ENCODE data around the gene ZFP64.
A peak's percentile ranks its signal among the peaks of the same experiment; 100 is the strongest.
"Not testable (repeated sequence)": the region's sequence is repeated elsewhere in the genome, so short reads cannot be mapped to it uniquely, and the experiment has no call there.

The ZFP64 gene

GRCh38 chr20:52221362-52221761, 29.8 kb upstream of the ZFP64 start:
- H3K79me1 ChIP-seq (ENCODE audit: low read length); H2BK120ac ChIP-seq (ENCODE audit: low read depth, low read length); H3K36me3 ChIP-seq (ENCODE audit: control insufficient read depth, insufficient read depth, low read length); H3K9ac ChIP-seq (ENCODE audit: low read length); DNase-seq; H2AK5ac ChIP-seq (ENCODE audit: low read length); H3K4me3 ChIP-seq (ENCODE audit: low read length); H3K4ac ChIP-seq (ENCODE audit: low read depth, low read length); H3K56ac ChIP-seq (ENCODE audit: low read length); H3K4me1 ChIP-seq (ENCODE audit: control insufficient read depth, low read depth, low read length); H3K79me2 ChIP-seq (ENCODE audit: control insufficient read depth, insufficient read depth, low read length); H3K27ac ChIP-seq (ENCODE audit: low read depth, low read length); H3K23ac ChIP-seq (ENCODE audit: low read length); H3K27me3 ChIP-seq (ENCODE audit: insufficient read depth, low read length, poor library complexity); H2BK5ac ChIP-seq (ENCODE audit: low read length); H4K5ac ChIP-seq (ENCODE audit: low read length); H4K8ac ChIP-seq (ENCODE audit: low read depth, low read length); H3K4me2 ChIP-seq (ENCODE audit: low read length); H2BK15ac ChIP-seq (replicated peaks; ENCODE audit: low read depth); H3K18ac ChIP-seq (ENCODE audit: low read length): not testable (repeated sequence)
- no CpG with 5 or more reads among the region's 4 CpGs for WGBS (ENCODE audit: extremely low coverage, insufficient coverage, low lambda C conversion rate)

- not testable (repeated sequence) for H3K79me1 ChIP-seq (ENCODE audit: low read length); H3K27me3 ChIP-seq (ENCODE audit: insufficient read depth, low read length, poor library complexity); DNase-seq; H2BK5ac ChIP-seq (ENCODE audit: low read length); H2AK5ac ChIP-seq (ENCODE audit: low read length); H3K4me2 ChIP-seq (ENCODE audit: low read length); H3K4ac ChIP-seq (ENCODE audit: low read depth, low read length); H2BK15ac ChIP-seq (replicated peaks; ENCODE audit: low read depth); H3K27ac ChIP-seq (ENCODE audit: low read depth, low read length); H3K36me3 ChIP-seq (ENCODE audit: control insufficient read depth, insufficient read depth, low read length); H4K5ac ChIP-seq (ENCODE audit: low read length); H3K56ac ChIP-seq (ENCODE audit: low read length); H3K4me1 ChIP-seq (ENCODE audit: control insufficient read depth, low read depth, low read length); H3K18ac ChIP-seq (ENCODE audit: low read length); H3K9ac ChIP-seq (ENCODE audit: low read length); H3K4me3 ChIP-seq (ENCODE audit: low read length); H3K79me2 ChIP-seq (ENCODE audit: control insufficient read depth, insufficient read depth, low read length); H2BK120ac ChIP-seq (ENCODE audit: low read depth, low read length); H3K23ac ChIP-seq (ENCODE audit: low read length); H4K8ac ChIP-seq (ENCODE audit: low read depth, low read length)
Measured at GRCh38 chr20:52220891-52221290, 29.3 kb upstream of the ZFP64 start.

- Histone ChIP-seq H4K5ac (ENCODE audit: low read length) (no peak overlapping the region), H3K27ac (ENCODE audit: low read depth, low read length) (no peak overlapping the region), H3K4me1 (ENCODE audit: control insufficient read depth, low read depth, low read length) (no peaks in the 10 kb centered on the region), H3K9ac (ENCODE audit: low read length) (no peak overlapping the region), H3K18ac (ENCODE audit: low read length) (no peak overlapping the region), H4K8ac (ENCODE audit: low read depth, low read length) (no peak overlapping the region), H2BK5ac (ENCODE audit: low read length) (no peak overlapping the region), H3K4ac (ENCODE audit: low read depth, low read length) (no peak overlapping the region), H3K23ac (ENCODE audit: low read length) (no peak overlapping the region), H3K27me3 (ENCODE audit: insufficient read depth, low read length, poor library complexity) (no peaks in the 10 kb centered on the region), H2BK15ac (replicated peaks; ENCODE audit: low read depth) (no peak overlapping the region), H3K79me1 (ENCODE audit: low read length) (no peaks in the 10 kb centered on the region), H3K56ac (ENCODE audit: low read length) (no peak overlapping the region), H3K36me3 (ENCODE audit: control insufficient read depth, insufficient read depth, low read length) (no peaks in the 10 kb centered on the region), H2BK120ac (ENCODE audit: low read depth, low read length) (no peak overlapping the region), H3K4me2 (ENCODE audit: low read length) (no peak overlapping the region), H2AK5ac (ENCODE audit: low read length) (no peak overlapping the region), H3K79me2 (ENCODE audit: control insufficient read depth, insufficient read depth, low read length) (no peaks in the 10 kb centered on the region), H3K4me3 (ENCODE audit: low read length) (no peak overlapping the region)
- WGBS (ENCODE audit: extremely low coverage, insufficient coverage, low lambda C conversion rate) = no CpG with 5 or more reads among the region's 9 CpGs
- peak; percentile 38 for DNase-seq
Measured at GRCh38 chr20:52219441-52219840, 27.9 kb upstream of the ZFP64 start.

- Histone ChIP-seq H3K4ac (ENCODE audit: low read depth, low read length) (no peak overlapping the region), H3K9ac (ENCODE audit: low read length) (no peak overlapping the region), H3K4me2 (ENCODE audit: low read length) (no peak overlapping the region), H3K18ac (ENCODE audit: low read length) (no peak overlapping the region), H3K79me2 (ENCODE audit: control insufficient read depth, insufficient read depth, low read length) (no peaks in the 10 kb centered on the region), H3K79me1 (ENCODE audit: low read length) (no peaks in the 10 kb centered on the region), H2BK120ac (ENCODE audit: low read depth, low read length) (no peak overlapping the region), H4K5ac (ENCODE audit: low read length) (no peak overlapping the region), H3K27ac (ENCODE audit: low read depth, low read length) (no peak overlapping the region), H3K36me3 (ENCODE audit: control insufficient read depth, insufficient read depth, low read length) (no peaks in the 10 kb centered on the region), H3K23ac (ENCODE audit: low read length) (no peak overlapping the region), H2AK5ac (ENCODE audit: low read length) (no peak overlapping the region), H3K4me3 (ENCODE audit: low read length) (no peak overlapping the region), H3K56ac (ENCODE audit: low read length) (no peak overlapping the region), H3K4me1 (ENCODE audit: control insufficient read depth, low read depth, low read length) (no peaks in the 10 kb centered on the region), H2BK15ac (replicated peaks; ENCODE audit: low read depth) (no peak overlapping the region), H4K8ac (ENCODE audit: low read depth, low read length) (no peak overlapping the region), H2BK5ac (ENCODE audit: low read length) (no peak overlapping the region), H3K27me3 (ENCODE audit: insufficient read depth, low read length, poor library complexity) (no peaks in the 10 kb centered on the region)
- no peak for DNase-seq
- WGBS (ENCODE audit: extremely low coverage, insufficient coverage, low lambda C conversion rate) = no CpG with 5 or more reads among the region's 2 CpGs
Measured at GRCh38 chr20:52217689-52218395, 26.3 kb upstream of the ZFP64 start.

- H3K9ac ChIP-seq (ENCODE audit: low read length) = no peak overlapping the region
- no CpG with 5 or more reads among the region's 4 CpGs for WGBS (ENCODE audit: extremely low coverage, insufficient coverage, low lambda C conversion rate)
Measured at GRCh38 chr20:52213995-52214394, 22.4 kb upstream of the ZFP64 start.

GRCh38 chr20:52212943-52213342, 21.4 kb upstream of the ZFP64 start:
- H2BK15ac ChIP-seq (replicated peaks; ENCODE audit: low read depth) = no peak overlapping the region
- H3K27me3 ChIP-seq (ENCODE audit: insufficient read depth, low read length, poor library complexity) = no peaks in the 10 kb centered on the region
- WGBS (ENCODE audit: extremely low coverage, insufficient coverage, low lambda C conversion rate) = no CpG with 5 or more reads among the region's 2 CpGs
- H2BK5ac ChIP-seq (ENCODE audit: low read length) = no peak overlapping the region
- H3K27ac ChIP-seq (ENCODE audit: low read depth, low read length) = no peak overlapping the region
- H3K23ac ChIP-seq (ENCODE audit: low read length) = no peak overlapping the region
- no peak overlapping the region for H4K8ac ChIP-seq (ENCODE audit: low read depth, low read length)
- H3K36me3 ChIP-seq (ENCODE audit: control insufficient read depth, insufficient read depth, low read length) = no peaks in the 10 kb centered on the region
- H3K4ac ChIP-seq (ENCODE audit: low read depth, low read length) = no peak overlapping the region
- no peak overlapping the region for H3K4me2 ChIP-seq (ENCODE audit: low read length)
- no peak overlapping the region for H3K4me3 ChIP-seq (ENCODE audit: low read length)
- no peak overlapping the region for H3K9ac ChIP-seq (ENCODE audit: low read length)
- no peaks in the 10 kb centered on the region for H3K79me2 ChIP-seq (ENCODE audit: control insufficient read depth, insufficient read depth, low read length)
- H2AK5ac ChIP-seq (ENCODE audit: low read length) = no peak overlapping the region
- H3K4me1 ChIP-seq (ENCODE audit: control insufficient read depth, low read depth, low read length) = no peaks in the 10 kb centered on the region
- no peak overlapping the region for H3K18ac ChIP-seq (ENCODE audit: low read length)
- H3K79me1 ChIP-seq (ENCODE audit: low read length) = no peaks in the 10 kb centered on the region
- H2BK120ac ChIP-seq (ENCODE audit: low read depth, low read length) = no peak overlapping the region
- no peak for DNase-seq
- H4K5ac ChIP-seq (ENCODE audit: low read length) = no peak overlapping the region
- no peak overlapping the region for H3K56ac ChIP-seq (ENCODE audit: low read length)

More at GRCh38 chr20:52213995-52214394, 22.4 kb upstream of the ZFP64 start:
- Histone ChIP-seq H4K8ac (ENCODE audit: low read depth, low read length) (no peak overlapping the region), H3K79me2 (ENCODE audit: control insufficient read depth, insufficient read depth, low read length) (no peaks in the 10 kb centered on the region), H3K4me2 (ENCODE audit: low read length) (no peak overlapping the region), H2BK15ac (replicated peaks; ENCODE audit: low read depth) (no peak overlapping the region), H2AK5ac (ENCODE audit: low read length) (no peak overlapping the region), H2BK120ac (ENCODE audit: low read depth, low read length) (no peak overlapping the region), H4K5ac (ENCODE audit: low read length) (no peak overlapping the region), H3K18ac (ENCODE audit: low read length) (no peak overlapping the region), H2BK5ac (ENCODE audit: low read length) (no peak overlapping the region), H3K27me3 (ENCODE audit: insufficient read depth, low read length, poor library complexity) (no peaks in the 10 kb centered on the region), H3K79me1 (ENCODE audit: low read length) (no peaks in the 10 kb centered on the region), H3K56ac (ENCODE audit: low read length) (no peak overlapping the region), H3K4me3 (ENCODE audit: low read length) (no peak overlapping the region), H3K36me3 (ENCODE audit: control insufficient read depth, insufficient read depth, low read length) (no peaks in the 10 kb centered on the region), H3K27ac (ENCODE audit: low read depth, low read length) (no peak overlapping the region), H3K23ac (ENCODE audit: low read length) (no peak overlapping the region), H3K4ac (ENCODE audit: low read depth, low read length) (no peak overlapping the region), H3K4me1 (ENCODE audit: control insufficient read depth, low read depth, low read length) (no peaks in the 10 kb centered on the region)
- no peak for DNase-seq

Measured in mesendoderm (in vitro differentiated cells).